GM10266 (cell line): Measurements from ENCODE around the gene TAF15.

Source experiments
- DNase-seq: peaks from one replicate; pipeline ENCODE4 v3.0.0; 2012; ENCODE audit errors: extremely low spot score
- CTCF ChIP-seq: IDR thresholded peaks from 2 replicates; pipeline ENCODE4 v1.5.1; 2012; ENCODE audit warnings: mild to moderate bottlenecking, low read depth; ENCODE audit not compliant: control insufficient read depth, insufficient read depth; ENCODE audit errors: missing control alignments

Gene TAF15

GRCh38 chr17:35855965-35856364 is 46.7 kb downstream of the TAF15 start:
- DNase-seq = no peak
- TF ChIP-seq CTCF = no peak

- DNase-seq = no peak
These were observed 47.3 kb downstream of the TAF15 start for GRCh38 chr17:35856603-35857002.

GRCh38 chr17:35864853-35865252 is 55.6 kb downstream of the TAF15 start:
- no peak for DNase-seq
- no peak for TF ChIP-seq CTCF

More at GRCh38 chr17:35856603-35857002, 47.3 kb downstream of the TAF15 start:
- TF ChIP-seq CTCF = no peak

- no peak for TF ChIP-seq CTCF
These were observed 56.4 kb downstream of the TAF15 start for GRCh38 chr17:35865412-35866340.

GRCh38 chr17:35866341-35866950 is 57.2 kb downstream of the TAF15 start:
- no peak for DNase-seq
- TF ChIP-seq CTCF = no peak

More at GRCh38 chr17:35865412-35866340, 56.4 kb downstream of the TAF15 start:
- no peak for DNase-seq

- no peak for DNase-seq
- TF ChIP-seq CTCF = no peak
These were observed 58.3 kb downstream of the TAF15 start for GRCh38 chr17:35867574-35867973.

GRCh38 chr17:35868737-35869136 is 59.5 kb downstream of the TAF15 start, which contains the start of gene HEATR9:
TSS of gene HEATR9 (minus strand) at chr17:35868891. CDS start at chr17:35868742, 149 bp downstream.
- TF ChIP-seq CTCF = no peak
- no peak for DNase-seq
